ENCODE results near the gene NEK6.

NEK6 gene

GRCh38 chr9:124263213-124263612 is 5.5 kb downstream of the NEK6 start:
- no peak for DNase-seq

GRCh38 chr9:124263800-124264426 is 6.2 kb downstream of the NEK6 start:
- no peak for DNase-seq

GRCh38 chr9:124264823-124265233 is 7.1 kb downstream of the NEK6 start:
- no peak for DNase-seq

GRCh38 chr9:124265551-124265950 is 7.8 kb downstream of the NEK6 start:
- no peak for DNase-seq

GRCh38 chr9:124266139-124266825 is 8.5 kb downstream of the NEK6 start:
- DNase-seq: no peak

- no peak for DNase-seq
Measured at GRCh38 chr9:124266826-124267201, 9.1 kb downstream of the NEK6 start.

- DNase-seq: peak; percentile 52
Measured at GRCh38 chr9:124267271-124267807, 9.6 kb downstream of the NEK6 start.

GRCh38 chr9:124268248-124268647 is 10.5 kb downstream of the NEK6 start:
- DNase-seq: no peak

- no peak for DNase-seq
Measured at GRCh38 chr9:124268661-124269060, 10.9 kb downstream of the NEK6 start.

- no peak for DNase-seq
Measured at GRCh38 chr9:124269556-124269955, 11.8 kb downstream of the NEK6 start.

- no peak for DNase-seq
Measured at GRCh38 chr9:124270504-124271335, 13.0 kb downstream of the NEK6 start.

- DNase-seq: no peak
Measured at GRCh38 chr9:124271660-124272059, 13.9 kb downstream of the NEK6 start.

GRCh38 chr9:124272118-124272517 is 14.4 kb downstream of the NEK6 start:
- no peak for DNase-seq

- DNase-seq: no peak
Measured at GRCh38 chr9:124272979-124273378, 15.2 kb downstream of the NEK6 start.

- DNase-seq: no peak
Measured at GRCh38 chr9:124273427-124274160, 15.8 kb downstream of the NEK6 start.

- no peak for DNase-seq
Measured at GRCh38 chr9:124274226-124274625, 16.5 kb downstream of the NEK6 start.

- DNase-seq: no peak
Measured at GRCh38 chr9:124274738-124275137, 17.0 kb downstream of the NEK6 start.

GRCh38 chr9:124277420-124277819 is 19.7 kb downstream of the NEK6 start:
- no peak for DNase-seq

GRCh38 chr9:124278054-124278540 is 20.3 kb downstream of the NEK6 start:
- no peak for DNase-seq

GRCh38 chr9:124279531-124280175 is 21.9 kb downstream of the NEK6 start:
- DNase-seq: peak; percentile 24

- peak; percentile 60 for DNase-seq
Measured at GRCh38 chr9:124280176-124280691, 22.5 kb downstream of the NEK6 start.

- DNase-seq: peak; percentile 80
Measured at GRCh38 chr9:124281931-124282371, 24.2 kb downstream of the NEK6 start.

All from kidney glomerular epithelial cell (primary cell).